Activated CD4-positive, CD25-positive, alpha-beta regulatory T cell treated with anti-CD3 and anti-CD28 coated beads, Interleukin-2, amount 50 U/mL, for 24 hours (primary cell): ENCODE results near the gene MBOAT7.

ENCODE experiments used
- ATAC-seq, 2 donors: fragments of 150-1000 bp; cut with Tn5 transposase; one replicate each; pipeline ENCODE4 v1.10.0; 2021; ENCODE audit warnings: mild to moderate bottlenecking in 1 of 2, moderate library complexity in 1 of 2

MBOAT7 gene

GRCh38 chr19:54136864-54137698 is 52.3 kb downstream of the MBOAT7 start:
- peak; percentile 85 to 87 for ATAC-seq

- ATAC-seq = no peak
Measured at GRCh38 chr19:54136086-54136863, 53.1 kb downstream of the MBOAT7 start.

GRCh38 chr19:54133957-54134590 is 55.3 kb downstream of the MBOAT7 start:
- no peak for ATAC-seq

- no peak for ATAC-seq
Measured at GRCh38 chr19:54133312-54133956, 55.9 kb downstream of the MBOAT7 start.

GRCh38 chr19:54129617-54129996 is 59.8 kb downstream of the MBOAT7 start:
- ATAC-seq = no peak

GRCh38 chr19:54128796-54129616 is 60.4 kb downstream of the MBOAT7 start:
- ATAC-seq = no peak

- ATAC-seq = no peak
Measured at GRCh38 chr19:54128441-54128725, 61.0 kb downstream of the MBOAT7 start.

GRCh38 chr19:54127688-54128440 is 61.5 kb downstream of the MBOAT7 start:
- ATAC-seq = no peak

- no peak for ATAC-seq
Measured at GRCh38 chr19:54125713-54126112, 63.7 kb downstream of the MBOAT7 start.

GRCh38 chr19:54124393-54124792 is 65.0 kb downstream of the MBOAT7 start:
- ATAC-seq = no peak

- ATAC-seq = no peak
Measured at GRCh38 chr19:54123682-54124081, 65.7 kb downstream of the MBOAT7 start.
